ENCODE measurements around the gene FXYD7. TPM values are rescaled to one million over a fixed set of nuclear protein-coding genes. Genes with fewer than 3 reads are reported as not detected.
"Not testable (repeated sequence)": the region's sequence is repeated elsewhere in the genome, so short reads cannot be mapped to it uniquely, and the experiment has no call there.

FXYD7 gene
- total RNA-seq, 1 donor from 2014 or later: 0.39 TPM

GRCh38 chr19:35125749-35126623 lies 17.1 kb upstream of the FXYD7 start:
- peaks cover 13% of the 10 kb centered on the region for H3K4me1 Mint-ChIP-seq (ENCODE audit: low read depth)
- no peaks in the 10 kb centered on the region for H3K36me3 Mint-ChIP-seq (ENCODE audit: low read depth)
- DNase-seq (ENCODE audit: low spot score): no peak
- H3K9me3 Mint-ChIP-seq: no peaks in the 10 kb centered on the region
- H3K27ac Mint-ChIP-seq: no peak overlapping the region
- peak overlapping the region; percentile 17 for H3K4me3 Mint-ChIP-seq
- intact Hi-C loops (cut with micrococcal nuclease): no loop called here
- peaks cover 3% of the 10 kb centered on the region for H3K27me3 Mint-ChIP-seq (ENCODE audit: insufficient read depth)

GRCh38 chr19:35126624-35126959 lies 16.5 kb upstream of the FXYD7 start:
- no peaks in the 10 kb centered on the region for H3K36me3 Mint-ChIP-seq (ENCODE audit: low read depth)
- no peaks in the 10 kb centered on the region for H3K9me3 Mint-ChIP-seq
- H3K4me3 Mint-ChIP-seq: no peak overlapping the region
- DNase-seq (ENCODE audit: low spot score): no peak
- peaks cover 3% of the 10 kb centered on the region for H3K27me3 Mint-ChIP-seq (ENCODE audit: insufficient read depth)
- H3K4me1 Mint-ChIP-seq (ENCODE audit: low read depth): peaks cover 13% of the 10 kb centered on the region
- intact Hi-C loops (cut with micrococcal nuclease): no loop called here
- H3K27ac Mint-ChIP-seq: no peak overlapping the region

GRCh38 chr19:35127871-35128270 lies 15.2 kb upstream of the FXYD7 start:
- Mint-ChIP-seq H3K27me3 (ENCODE audit: insufficient read depth) (no peaks in the 10 kb centered on the region), H3K4me3 (no peak overlapping the region), H3K9me3 (no peaks in the 10 kb centered on the region), H3K36me3 (ENCODE audit: low read depth) (no peaks in the 10 kb centered on the region), H3K4me1 (ENCODE audit: low read depth) (peaks cover 13% of the 10 kb centered on the region), H3K27ac (no peak overlapping the region)
- intact Hi-C loops (cut with micrococcal nuclease): no loop called here
- no peak for DNase-seq (ENCODE audit: low spot score)

- Mint-ChIP-seq H3K4me3 (no peak overlapping the region), H3K27ac (no peak overlapping the region), H3K27me3 (ENCODE audit: insufficient read depth) (no peaks in the 10 kb centered on the region), H3K36me3 (ENCODE audit: low read depth) (no peaks in the 10 kb centered on the region), H3K4me1 (ENCODE audit: low read depth) (peaks cover 13% of the 10 kb centered on the region), H3K9me3 (no peaks in the 10 kb centered on the region)
- no peak for DNase-seq (ENCODE audit: low spot score)
- intact Hi-C loops (cut with micrococcal nuclease): no loop called here
Observed at GRCh38 chr19:35128398-35129057, 14.5 kb upstream of the FXYD7 start.

- H3K27me3 Mint-ChIP-seq (ENCODE audit: insufficient read depth); H3K4me1 Mint-ChIP-seq (ENCODE audit: low read depth); H3K9me3 Mint-ChIP-seq; H3K36me3 Mint-ChIP-seq (ENCODE audit: low read depth); intact Hi-C loops (cut with micrococcal nuclease); H3K27ac Mint-ChIP-seq; DNase-seq (ENCODE audit: low spot score); H3K4me3 Mint-ChIP-seq: not testable (repeated sequence)
Observed at GRCh38 chr19:35129724-35130274, 13.3 kb upstream of the FXYD7 start.

- H3K4me1 Mint-ChIP-seq (ENCODE audit: low read depth): peaks cover 7% of the 10 kb centered on the region
- H3K27ac Mint-ChIP-seq: no peak overlapping the region
- H3K36me3 Mint-ChIP-seq (ENCODE audit: low read depth): no peaks in the 10 kb centered on the region
- no peak overlapping the region for H3K4me3 Mint-ChIP-seq
- intact Hi-C loops (cut with micrococcal nuclease): no loop called here
- no peaks in the 10 kb centered on the region for H3K27me3 Mint-ChIP-seq (ENCODE audit: insufficient read depth)
- no peaks in the 10 kb centered on the region for H3K9me3 Mint-ChIP-seq
- no peak for DNase-seq (ENCODE audit: low spot score)
Observed at GRCh38 chr19:35130761-35131720, 12.0 kb upstream of the FXYD7 start.

- peaks cover 7% of the 10 kb centered on the region for H3K4me1 Mint-ChIP-seq (ENCODE audit: low read depth)
- no peak for DNase-seq (ENCODE audit: low spot score)
- no peak overlapping the region for H3K27ac Mint-ChIP-seq
- intact Hi-C loops (cut with micrococcal nuclease): no loop called here
- H3K9me3 Mint-ChIP-seq: no peaks in the 10 kb centered on the region
- H3K36me3 Mint-ChIP-seq (ENCODE audit: low read depth): no peaks in the 10 kb centered on the region
- H3K27me3 Mint-ChIP-seq (ENCODE audit: insufficient read depth): no peaks in the 10 kb centered on the region
- no peak overlapping the region for H3K4me3 Mint-ChIP-seq
Observed at GRCh38 chr19:35132254-35132653, 10.8 kb upstream of the FXYD7 start.

- intact Hi-C loops (cut with micrococcal nuclease): no loop called here
- Mint-ChIP-seq H3K4me1 (ENCODE audit: low read depth) (peaks cover 7% of the 10 kb centered on the region), H3K9me3 (no peaks in the 10 kb centered on the region), H3K27ac (no peak overlapping the region), H3K4me3 (no peak overlapping the region), H3K27me3 (ENCODE audit: insufficient read depth) (peaks cover 3% of the 10 kb centered on the region), H3K36me3 (ENCODE audit: low read depth) (no peaks in the 10 kb centered on the region)
- no peak for DNase-seq (ENCODE audit: low spot score)
Observed at GRCh38 chr19:35133826-35134225, 9.2 kb upstream of the FXYD7 start.

- Mint-ChIP-seq H3K9me3 (no peaks in the 10 kb centered on the region), H3K4me3 (no peak within 1 kb of the TSS), H3K36me3 (ENCODE audit: low read depth) (no peaks in the 10 kb centered on the region), H3K27ac (no peak within 1 kb of the TSS), H3K27me3 (ENCODE audit: insufficient read depth) (peaks cover 3% of the 10 kb centered on the region), H3K4me1 (ENCODE audit: low read depth) (peaks cover 7% of the 10 kb centered on the region)
- no peak for DNase-seq (ENCODE audit: low spot score)
- intact Hi-C loops (cut with micrococcal nuclease): loop anchor here (1.0 kb wide), 1 partner anchor 67 kb away; no protein-coding TSS in a partner anchor
Observed at GRCh38 chr19:35134601-35135242, 8.3 kb upstream of the FXYD7 start, which contains the start of gene LGI4. Gene LGI4 (minus strand): TSS chr19:35135059. CDS start chr19:35134680, 379 bp downstream.

- DNase-seq (ENCODE audit: low spot score): peak; percentile 50
- no peaks in the 10 kb centered on the region for H3K36me3 Mint-ChIP-seq (ENCODE audit: low read depth)
- peaks cover 3% of the 10 kb centered on the region for H3K27me3 Mint-ChIP-seq (ENCODE audit: insufficient read depth)
- H3K27ac Mint-ChIP-seq: no peak overlapping the region
- intact Hi-C loops (cut with micrococcal nuclease): loop anchor here (1.0 kb wide), 1 partner anchor 68 kb away; no protein-coding TSS in a partner anchor
- no peak overlapping the region for H3K4me3 Mint-ChIP-seq
- H3K4me1 Mint-ChIP-seq (ENCODE audit: low read depth): peaks cover 8% of the 10 kb centered on the region
- H3K9me3 Mint-ChIP-seq: no peaks in the 10 kb centered on the region
Observed at GRCh38 chr19:35135389-35135909, 7.6 kb upstream of the FXYD7 start.

GRCh38 chr19:35136231-35136630 lies 6.8 kb upstream of the FXYD7 start:
- no peak for DNase-seq (ENCODE audit: low spot score)
- Mint-ChIP-seq H3K4me3 (no peak overlapping the region), H3K4me1 (ENCODE audit: low read depth) (peaks cover 16% of the 10 kb centered on the region), H3K27ac (no peak overlapping the region), H3K27me3 (ENCODE audit: insufficient read depth) (peaks cover 4% of the 10 kb centered on the region), H3K9me3 (no peaks in the 10 kb centered on the region), H3K36me3 (ENCODE audit: low read depth) (no peaks in the 10 kb centered on the region)
- intact Hi-C loops (cut with micrococcal nuclease): no loop called here

All from activated T-helper 1 cell treated with anti-CD3 and anti-CD28 coated beads, Interleukin-12 subunit alpha, Interleukin-12 subunit beta, Interleukin-2, Interleukin-4 antibody, amounts not matched to agents 30 ng/mL and 10 ng/mL and 1 ng/mL, durations not matched to agents 14 hours and 24 hours and 36 hours (primary cell).